Measurements from ENCODE around the gene INPP4A.
"Not testable (repeated sequence)": the region's sequence is repeated elsewhere in the genome, so short reads cannot be mapped to it uniquely, and the experiment has no call there.

Gene INPP4A

DNA sequence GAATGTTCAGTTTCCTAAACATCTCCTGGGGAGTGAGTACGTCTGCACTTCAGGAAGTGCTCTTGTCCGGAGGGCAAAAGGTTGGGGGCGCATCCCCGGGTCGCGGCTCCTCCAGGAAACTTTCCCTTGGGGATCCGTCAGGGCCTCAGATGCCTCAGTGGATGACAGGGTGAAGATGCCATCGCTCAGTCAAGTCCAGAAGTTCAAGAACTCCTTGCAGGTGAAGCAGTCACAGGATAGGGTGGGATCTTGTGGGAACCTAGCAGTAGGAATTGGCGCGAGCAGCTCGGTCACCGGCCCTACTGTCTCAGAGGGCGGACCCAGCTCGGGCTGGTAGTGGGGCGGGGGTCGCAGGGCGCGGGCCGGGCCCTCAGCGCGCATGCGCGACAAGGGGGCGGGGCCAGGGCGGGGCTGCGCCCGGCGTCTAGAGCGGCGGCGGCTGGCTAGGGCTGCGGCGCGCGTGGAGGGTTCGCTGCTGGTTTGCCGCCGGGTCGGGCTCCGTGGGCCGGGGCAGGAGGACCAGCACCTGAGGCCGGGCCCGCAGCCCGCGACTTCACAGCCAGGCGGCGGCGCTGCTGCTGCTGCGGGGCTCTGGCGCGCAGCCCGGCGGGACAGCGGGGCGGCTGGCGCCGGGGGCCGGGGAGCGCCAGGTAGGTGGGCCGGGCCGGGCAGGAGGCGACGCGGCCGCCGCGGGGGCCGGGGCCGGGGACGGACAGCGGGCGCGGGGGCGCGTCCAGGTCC, at the start of gene INPP4A:
Gene INPP4A, plus strand, starts transcription at position 423 of the 741 bp plus-strand sequence. CDS start 75,191 bp downstream, outside the sequence.
- no peak for DNase-seq (ENCODE audit: low read depth)

DNA sequence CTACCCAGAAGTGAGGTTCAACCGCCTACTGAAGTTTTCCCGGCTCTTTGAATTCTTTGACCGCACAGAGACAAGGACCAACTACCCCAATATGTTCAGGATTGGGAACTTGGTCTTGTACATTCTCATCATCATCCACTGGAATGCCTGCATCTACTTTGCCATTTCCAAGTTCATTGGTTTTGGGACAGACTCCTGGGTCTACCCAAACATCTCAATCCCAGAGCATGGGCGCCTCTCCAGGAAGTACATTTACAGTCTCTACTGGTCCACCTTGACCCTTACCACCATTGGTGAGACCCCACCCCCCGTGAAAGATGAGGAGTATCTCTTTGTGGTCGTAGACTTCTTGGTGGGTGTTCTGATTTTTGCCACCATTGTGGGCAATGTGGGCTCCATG, 48.7 kb upstream of the INPP4A start:
- no peak for DNase-seq (ENCODE audit: low read depth)

DNA sequence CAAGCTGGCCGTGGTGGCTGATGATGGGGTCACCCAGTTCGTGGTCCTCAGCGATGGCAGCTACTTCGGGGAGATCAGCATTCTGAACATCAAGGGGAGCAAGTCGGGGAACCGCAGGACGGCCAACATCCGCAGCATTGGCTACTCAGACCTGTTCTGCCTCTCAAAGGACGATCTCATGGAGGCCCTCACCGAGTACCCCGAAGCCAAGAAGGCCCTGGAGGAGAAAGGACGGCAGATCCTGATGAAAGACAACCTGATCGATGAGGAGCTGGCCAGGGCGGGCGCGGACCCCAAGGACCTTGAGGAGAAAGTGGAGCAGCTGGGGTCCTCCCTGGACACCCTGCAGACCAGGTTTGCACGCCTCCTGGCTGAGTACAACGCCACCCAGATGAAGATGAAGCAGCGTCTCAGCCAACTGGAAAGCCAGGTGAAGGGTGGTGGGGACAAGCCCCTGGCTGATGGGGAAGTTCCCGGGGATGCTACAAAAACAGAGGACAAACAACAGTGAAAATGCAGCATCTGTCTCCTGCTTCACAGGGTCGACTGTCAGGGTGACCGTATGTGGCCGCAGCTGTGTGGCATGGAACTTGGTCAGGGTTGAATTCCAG, 47.8 kb upstream of the INPP4A start:
- DNase-seq (ENCODE audit: low read depth): no peak

DNA sequence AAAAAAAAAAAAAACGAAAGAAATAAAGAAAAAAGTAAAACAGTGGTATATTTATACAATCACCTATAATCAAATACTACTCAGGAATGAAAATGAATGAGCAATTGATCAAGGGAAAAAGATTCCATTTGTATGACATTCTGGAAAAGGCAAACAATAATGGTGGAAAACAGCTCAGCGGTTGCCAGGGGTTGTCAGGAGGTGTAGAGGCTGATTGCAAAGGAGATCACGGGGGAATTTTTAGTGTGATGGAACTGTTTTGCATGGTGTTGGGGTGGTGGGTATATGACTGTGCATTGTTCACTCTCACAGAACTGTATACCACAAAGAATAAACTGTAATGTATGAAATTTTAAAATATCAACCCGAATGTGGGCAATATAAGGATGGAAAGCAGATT, 45.5 kb upstream of the INPP4A start:
- no peak for DNase-seq (ENCODE audit: low read depth)

DNA sequence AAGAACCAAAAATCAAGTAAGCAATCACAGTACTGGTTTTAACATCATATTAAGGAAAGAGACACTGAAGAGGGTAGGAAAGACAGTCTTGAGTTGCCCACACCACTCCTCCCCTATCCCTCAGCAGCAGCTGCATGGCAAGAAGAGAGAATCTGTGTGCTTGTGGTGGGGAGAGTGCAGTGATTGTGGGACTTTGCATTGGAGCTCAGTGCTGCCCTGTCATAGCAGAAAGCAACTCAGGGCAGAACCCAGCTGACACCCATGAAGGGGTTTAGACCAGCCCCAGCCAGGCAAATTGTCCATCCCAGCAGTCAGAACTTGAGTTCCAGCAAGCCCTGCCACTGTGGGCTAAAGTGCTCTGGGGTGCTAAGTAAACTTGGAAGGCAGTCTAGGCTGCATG, 40.8 kb upstream of the INPP4A start:
- no peak for DNase-seq (ENCODE audit: low read depth)

DNA sequence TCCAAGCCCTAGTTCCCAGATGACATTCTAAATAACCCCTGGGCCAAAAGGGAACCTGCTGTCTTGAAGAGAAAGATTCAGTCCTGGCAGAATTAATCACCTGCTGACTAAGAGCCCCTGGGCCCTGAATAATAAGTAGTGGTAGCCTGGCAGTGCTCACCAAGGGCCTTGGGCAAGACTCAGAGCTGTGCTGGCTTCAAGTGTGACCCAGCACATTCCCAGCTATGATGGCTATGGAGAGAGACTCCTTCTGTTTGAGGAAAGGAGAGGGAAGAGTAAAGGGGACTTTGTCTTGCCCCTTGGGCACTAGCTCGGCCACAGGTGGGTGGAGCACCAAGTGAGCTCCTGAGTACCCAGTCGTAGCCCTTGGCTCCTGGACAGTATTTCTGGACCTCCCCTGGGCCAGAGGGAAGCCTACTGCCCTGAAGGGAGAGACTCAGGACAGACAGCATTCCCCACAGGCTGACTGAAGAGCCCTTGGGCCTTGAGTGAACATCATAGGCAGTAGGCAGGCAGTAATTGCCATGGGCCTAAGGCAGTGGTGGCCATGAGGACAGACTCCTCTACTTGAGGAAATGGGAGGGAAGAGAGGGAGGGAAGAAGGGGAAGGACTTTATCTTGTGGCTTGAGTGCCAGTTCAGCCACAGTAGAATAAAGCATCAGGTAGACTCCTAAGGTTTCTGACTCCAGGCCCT, 40.0 kb upstream of the INPP4A start:
- DNase-seq (ENCODE audit: low read depth): no peak

DNA sequence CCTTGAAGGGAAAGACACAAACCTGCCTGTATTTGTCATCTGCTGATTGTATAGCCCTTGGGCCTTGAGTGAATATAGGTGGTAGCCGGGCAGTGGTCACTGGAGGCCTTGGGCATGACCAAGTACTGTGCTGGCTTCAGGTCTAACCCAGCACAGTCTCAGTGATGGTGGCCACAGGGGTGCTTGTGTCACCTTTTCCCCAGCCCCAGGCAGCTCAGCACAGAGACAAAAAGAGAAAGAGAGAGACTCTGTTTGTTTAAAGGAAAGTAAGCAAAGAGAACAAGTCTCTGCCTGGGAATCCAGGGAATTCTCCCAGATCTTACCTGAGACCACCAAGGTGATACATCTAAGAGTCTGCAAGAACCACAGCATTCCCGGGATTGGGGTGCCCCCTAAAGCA, 39.4 kb upstream of the INPP4A start:
- no peak for DNase-seq (ENCODE audit: low read depth)

DNA sequence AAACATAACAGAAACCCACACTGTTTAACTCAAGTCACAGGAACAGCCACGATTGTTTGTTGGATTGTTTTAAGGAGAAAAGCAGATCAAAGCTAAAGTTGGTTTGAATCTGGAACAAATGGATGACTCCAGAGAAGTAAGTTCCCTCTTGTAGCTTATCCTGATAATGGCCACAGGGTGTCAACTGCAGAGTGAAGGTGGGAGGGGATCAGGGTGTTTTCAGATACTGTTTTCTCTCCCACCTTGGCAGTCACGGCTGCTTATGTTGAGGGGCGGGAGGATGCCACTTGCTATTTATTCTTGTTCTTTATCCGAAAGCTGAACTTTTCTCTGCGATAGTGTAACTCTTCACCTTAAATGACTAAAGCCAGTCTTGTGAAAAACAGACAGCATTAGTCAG, 36.5 kb upstream of the INPP4A start:
- no peak for DNase-seq (ENCODE audit: low read depth)

DNA sequence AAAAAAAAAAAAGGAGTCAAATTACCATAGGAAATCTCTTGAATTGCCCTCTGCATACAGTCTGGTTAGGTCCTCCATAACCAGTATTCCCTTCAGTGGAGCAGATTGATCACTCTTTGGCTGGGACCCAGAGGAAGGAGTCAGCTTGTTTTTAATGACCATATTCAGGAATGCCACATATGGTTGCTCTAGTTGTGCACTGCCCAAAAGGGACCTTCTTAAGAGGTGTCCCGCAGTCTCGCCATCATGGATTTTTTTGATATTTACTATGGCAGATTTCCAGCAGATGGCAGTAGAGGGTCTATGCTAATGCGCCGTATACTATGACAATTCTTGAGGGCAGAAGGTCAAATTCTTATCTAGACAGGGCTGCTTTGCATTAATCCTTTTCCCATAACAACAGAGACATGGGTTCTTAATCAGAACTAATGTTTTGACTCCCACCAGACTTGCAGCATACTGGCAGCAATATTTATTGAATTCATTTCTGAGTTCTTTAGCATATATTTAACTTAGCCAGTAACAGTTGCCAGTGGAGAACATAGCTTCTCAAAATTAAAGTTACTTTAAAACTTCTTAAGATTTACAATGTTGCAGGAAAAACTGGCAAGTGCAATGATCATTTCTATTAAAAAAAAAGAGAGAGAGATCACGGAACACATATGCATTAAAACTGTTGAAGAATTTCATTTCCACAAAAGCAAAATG, 31.8 kb upstream of the INPP4A start:
- DNase-seq (ENCODE audit: low read depth): peak; percentile 9

DNA sequence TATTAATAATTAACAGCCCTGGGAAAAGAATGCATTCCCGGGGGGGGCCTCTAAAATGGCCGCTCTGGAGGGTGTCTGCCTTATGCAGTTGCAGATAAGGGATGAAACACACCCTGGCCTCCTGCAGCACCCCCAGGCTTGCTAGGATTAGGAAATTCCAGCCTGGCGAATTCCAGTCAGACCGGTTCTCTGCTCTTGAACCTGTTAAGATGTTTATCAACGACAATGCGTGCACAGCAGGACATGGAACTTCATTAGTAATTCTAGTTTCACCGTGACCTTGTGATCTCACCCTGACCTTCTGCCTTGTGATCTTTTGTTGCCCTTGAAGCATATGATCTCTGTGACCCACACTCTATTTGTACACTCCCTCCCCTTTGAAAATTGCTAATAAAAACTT, 30.4 kb upstream of the INPP4A start:
- not testable (repeated sequence) for DNase-seq (ENCODE audit: low read depth)

DNA sequence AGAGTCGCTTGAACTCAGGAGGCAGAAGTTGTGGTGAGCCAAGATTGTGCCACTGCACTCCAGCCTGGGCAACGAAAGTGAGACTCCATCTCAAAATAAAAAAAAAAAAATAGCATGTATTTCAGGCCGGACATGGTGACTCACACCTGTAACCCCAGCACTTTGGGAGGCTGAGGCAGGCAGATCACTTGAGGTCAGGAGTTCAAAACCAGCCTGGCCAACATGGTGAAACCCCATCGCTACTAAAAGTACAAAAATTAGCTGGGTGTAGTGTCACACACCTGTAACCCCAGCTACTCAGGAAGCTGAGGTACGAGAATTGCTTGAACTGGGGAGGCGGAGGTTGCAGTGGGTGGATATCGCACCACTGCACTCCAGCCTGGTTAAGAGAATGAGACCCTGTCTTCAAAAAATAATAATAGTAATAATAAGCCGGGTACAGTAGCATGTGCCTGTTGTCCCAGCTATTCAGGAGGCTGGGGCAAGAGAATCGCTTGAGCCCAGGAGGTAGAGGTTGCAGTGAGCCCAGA, 28.9 kb upstream of the INPP4A start:
- not testable (repeated sequence) for DNase-seq (ENCODE audit: low read depth)

DNA sequence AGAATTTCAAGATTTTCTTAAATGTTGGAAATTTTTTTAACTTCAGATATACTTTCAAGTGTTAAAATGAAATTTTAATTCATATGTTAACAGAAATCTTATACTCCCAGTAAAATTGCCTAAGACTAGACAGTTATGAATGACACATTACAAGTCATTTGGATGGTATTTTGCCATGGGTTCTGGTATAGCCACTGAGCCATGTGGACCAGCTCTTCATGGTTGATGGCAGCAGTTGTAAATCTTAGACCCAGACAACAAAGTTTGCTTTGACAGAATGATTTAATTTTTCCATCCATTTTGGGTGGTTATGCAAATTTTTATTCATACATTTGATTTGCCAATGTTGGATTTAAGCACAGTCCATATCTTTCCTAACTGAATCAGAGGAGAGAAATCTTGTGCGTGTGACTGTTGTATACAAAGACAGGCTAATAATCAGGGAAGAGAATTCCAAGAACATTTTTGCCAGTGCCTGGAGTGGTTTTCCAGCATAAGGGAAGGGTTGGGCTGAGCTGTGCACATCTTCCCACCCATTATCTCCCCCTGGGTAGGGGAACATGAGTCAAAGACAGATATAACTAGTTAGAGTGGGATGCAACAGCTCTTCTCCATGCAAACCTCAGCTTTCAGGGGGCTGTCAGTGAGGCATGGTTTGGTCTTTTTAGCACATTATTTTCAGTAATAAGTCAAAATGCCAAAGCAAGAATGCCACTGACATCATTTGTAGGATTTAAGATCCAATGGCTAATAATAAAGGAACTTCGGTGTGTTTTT, 28.1 kb upstream of the INPP4A start:
- DNase-seq (ENCODE audit: low read depth): no peak

DNA sequence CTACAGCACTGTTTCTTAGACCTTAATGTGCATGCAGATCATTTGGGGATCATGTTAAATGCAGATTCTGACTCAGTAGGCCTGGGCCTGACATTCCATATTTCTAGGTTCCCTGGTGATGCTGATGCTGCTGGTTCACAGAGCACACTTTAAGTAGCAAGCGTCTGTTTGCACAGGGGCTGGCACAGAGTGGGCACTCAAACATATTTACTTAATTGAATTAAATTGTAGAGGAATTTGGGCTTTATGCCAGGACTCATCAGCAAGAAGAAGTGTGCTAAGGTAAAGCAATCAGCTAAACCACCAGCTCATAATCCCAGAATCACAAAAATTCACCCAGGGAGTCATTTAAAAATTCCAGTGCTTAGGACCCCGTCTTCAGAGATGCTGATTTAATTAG, 25.1 kb upstream of the INPP4A start:
- DNase-seq (ENCODE audit: low read depth): no peak

DNA sequence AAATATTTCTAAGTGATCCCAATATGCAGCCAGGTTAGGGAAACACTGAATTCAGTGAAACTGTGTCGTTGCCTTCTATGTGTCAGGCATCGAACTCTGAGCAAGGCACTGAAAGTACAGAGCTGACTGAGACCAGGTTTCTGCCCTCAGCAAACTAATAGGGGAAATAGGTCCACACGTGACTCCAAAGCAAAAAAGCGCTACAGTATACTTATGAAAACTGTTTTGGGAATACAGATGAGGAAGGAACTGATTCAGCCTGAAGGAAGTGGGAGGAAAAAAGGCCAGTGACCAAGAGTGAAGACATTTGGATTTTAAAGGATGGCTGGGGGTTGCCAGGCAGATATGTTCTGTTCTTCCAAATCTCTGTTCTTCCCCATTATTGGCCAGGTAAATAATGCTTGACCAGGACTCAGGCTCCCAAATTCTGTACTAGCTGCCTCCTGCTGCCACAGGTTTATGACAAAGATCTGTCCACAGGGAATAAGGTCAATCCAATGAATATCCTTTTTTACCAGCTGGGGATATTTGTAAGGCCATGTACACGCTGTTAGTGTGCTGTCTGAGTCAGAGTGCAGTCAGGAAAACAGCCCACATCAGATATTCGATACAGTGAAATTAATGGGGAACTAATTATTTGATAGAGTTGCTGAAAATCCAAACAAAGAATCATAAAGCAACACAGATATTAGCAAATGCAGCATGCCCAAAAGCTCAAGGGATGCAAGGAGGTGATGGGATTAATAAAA, 24.5 kb upstream of the INPP4A start:
- no peak for DNase-seq (ENCODE audit: low read depth)

DNA sequence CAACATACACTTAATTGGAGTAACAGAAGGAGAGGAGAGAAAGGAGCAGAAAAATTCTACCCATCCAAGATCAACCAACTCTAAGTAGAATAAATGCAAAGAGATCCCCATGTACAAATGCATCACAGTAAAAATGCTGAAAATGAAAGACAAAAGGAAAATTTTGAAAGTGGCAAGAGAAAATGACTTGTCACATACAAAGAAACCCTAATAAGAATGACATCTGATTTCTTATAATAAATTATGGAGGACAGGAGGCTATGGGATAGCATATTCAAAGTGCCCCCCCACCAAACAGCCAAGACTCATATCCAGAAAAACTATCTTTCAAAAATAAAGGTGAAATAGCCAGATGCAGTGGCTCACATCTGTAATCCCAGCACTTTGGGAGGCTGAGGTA, 22.2 kb upstream of the INPP4A start:
- DNase-seq (ENCODE audit: low read depth): no peak

DNA sequence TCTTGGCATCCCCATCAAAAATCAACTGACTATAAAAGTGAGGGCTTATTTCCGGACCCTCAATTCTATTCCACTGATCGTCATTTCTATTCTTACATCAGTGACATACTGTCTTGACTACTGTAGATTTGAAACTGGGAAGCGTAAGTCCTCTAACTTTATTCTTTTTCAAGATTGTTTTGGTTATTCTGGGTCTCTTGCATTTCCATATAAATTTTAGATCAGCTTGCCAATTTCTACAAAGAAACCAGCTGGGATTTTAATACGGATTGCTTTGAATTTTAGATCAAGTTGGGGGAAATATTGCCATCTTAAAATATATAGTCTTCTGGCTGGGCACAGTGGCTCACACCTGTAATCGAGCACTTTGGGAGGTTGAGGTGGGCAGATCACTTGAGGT, 17.9 kb upstream of the INPP4A start:
- no peak for DNase-seq (ENCODE audit: low read depth)

DNA sequence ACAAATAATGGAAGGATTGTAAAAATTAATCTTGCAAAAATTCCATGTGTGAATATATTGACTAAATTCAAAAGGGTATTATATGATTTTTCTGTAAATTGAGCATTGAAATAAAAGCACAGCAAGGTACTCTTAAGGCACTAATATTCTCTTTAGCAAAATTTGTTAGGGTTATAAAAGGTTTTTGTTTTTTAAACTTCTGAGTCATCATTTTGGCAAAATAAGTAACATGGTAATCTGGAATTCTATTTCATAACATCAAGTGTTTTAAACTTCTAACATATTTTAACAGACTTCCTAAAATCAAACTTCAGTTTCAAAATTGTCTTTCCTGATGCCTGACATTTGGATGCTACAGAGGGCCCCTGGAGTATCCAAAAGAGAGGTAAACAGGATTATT, 12.5 kb upstream of the INPP4A start:
- no peak for DNase-seq (ENCODE audit: low read depth)

DNA sequence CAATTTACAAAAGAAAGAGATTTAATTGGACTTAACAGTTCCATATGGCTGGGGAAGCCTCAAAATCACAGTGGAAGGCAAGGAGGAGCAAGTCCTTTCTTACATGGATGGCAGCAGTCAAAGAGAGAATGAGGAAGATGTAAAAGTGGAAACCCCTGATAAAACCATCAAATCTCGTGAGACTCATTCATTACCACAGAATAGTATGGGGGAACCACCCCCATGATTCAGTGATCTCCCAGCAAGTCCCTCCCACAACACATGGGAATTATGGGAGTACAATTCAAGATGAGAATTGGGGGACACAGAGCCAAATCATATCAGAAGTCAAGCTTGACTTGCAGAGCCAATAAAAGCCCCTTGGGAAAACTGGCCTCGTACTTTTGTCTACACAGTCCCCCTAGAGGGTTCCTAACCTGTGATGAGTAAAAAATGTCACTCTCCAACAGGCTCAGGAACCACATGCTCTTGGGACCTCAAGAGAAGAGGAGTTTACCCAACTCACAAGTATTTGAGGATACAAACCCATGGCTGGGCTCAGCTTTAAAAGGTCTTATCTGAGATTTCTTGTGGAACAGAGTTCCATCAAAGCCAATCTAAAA, 11.2 kb upstream of the INPP4A start:
- DNase-seq (ENCODE audit: low read depth): no peak

DNA sequence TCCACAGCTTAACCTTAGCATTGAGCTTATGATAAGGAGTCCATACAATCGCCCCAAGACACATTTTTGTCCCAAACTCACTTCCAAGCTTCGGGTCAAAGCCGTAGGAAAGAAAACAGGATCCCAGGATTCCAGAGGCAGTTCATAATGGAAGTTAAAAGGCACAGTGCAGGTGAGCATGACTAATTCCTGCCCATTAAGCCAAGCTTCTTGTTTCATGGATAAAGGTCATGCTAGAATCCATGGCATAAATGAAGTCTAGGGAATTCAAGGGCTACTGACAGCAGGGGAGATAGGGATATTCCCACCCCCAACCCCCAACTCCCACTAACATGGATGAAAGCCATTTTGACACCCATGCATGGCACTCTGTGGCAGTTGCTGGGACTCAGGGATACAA, 10.2 kb upstream of the INPP4A start:
- DNase-seq (ENCODE audit: low read depth): no peak

DNA sequence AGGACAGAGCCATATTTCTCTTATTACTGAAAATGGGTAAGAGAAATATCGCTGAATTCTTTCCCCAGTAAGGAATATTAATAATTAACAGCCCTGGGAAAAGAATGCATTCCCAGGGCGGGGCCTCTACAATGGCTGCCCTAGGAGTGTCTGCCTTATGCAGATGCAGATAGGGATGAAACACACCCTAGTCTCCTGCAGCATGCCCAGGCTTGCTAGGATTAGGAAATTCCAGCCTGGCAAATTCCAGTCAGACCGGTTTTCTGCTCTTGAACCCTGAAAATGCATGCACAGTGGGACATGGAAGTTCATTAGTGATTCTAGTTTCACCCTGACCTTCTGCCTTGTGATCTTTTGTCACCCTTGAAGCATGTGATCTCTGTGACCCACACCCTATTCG, 9.0 kb upstream of the INPP4A start:
- not testable (repeated sequence) for DNase-seq (ENCODE audit: low read depth)

DNA sequence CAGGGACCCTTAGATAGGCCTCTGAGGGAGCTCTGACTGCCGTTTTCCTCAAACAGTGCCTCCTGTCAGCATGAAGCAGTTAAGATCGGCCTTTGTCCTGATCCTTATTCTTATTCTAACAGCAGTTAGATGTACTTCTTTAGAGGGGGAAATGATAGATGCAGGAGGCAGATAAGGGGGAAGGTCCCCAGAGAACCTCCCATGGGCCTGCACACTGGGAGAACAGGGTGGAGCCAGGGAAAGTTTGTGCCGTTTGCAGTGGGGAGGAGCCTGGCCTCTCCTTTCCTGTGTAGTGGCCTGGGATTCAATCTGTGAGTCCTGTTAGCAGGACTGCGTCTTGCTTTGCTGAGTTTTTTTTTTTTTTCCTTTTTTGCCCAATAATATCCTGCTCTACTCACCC, 7.9 kb upstream of the INPP4A start:
- no peak for DNase-seq (ENCODE audit: low read depth)
